VCaP (cell line): Measurements from ENCODE around the gene PLAAT4.

Experiments used
- H3K27ac ChIP-seq: fragments of 450-650 bp; 2 replicates; pipeline ENCODE4 v1.5.1; 2017
- TF ChIP-seq, protein P1 (sequence below): fragments of 450-650 bp; conservative IDR thresholded peaks from 2 replicates; pipeline ENCODE4 v1.5.1; 2017; ENCODE audit warnings: mild to moderate bottlenecking, moderate library complexity

PLAAT4 gene

GRCh38 chr11:63564056-63564774 lies 27.6 kb downstream of the PLAAT4 start:
- TF ChIP-seq, protein P1, sequence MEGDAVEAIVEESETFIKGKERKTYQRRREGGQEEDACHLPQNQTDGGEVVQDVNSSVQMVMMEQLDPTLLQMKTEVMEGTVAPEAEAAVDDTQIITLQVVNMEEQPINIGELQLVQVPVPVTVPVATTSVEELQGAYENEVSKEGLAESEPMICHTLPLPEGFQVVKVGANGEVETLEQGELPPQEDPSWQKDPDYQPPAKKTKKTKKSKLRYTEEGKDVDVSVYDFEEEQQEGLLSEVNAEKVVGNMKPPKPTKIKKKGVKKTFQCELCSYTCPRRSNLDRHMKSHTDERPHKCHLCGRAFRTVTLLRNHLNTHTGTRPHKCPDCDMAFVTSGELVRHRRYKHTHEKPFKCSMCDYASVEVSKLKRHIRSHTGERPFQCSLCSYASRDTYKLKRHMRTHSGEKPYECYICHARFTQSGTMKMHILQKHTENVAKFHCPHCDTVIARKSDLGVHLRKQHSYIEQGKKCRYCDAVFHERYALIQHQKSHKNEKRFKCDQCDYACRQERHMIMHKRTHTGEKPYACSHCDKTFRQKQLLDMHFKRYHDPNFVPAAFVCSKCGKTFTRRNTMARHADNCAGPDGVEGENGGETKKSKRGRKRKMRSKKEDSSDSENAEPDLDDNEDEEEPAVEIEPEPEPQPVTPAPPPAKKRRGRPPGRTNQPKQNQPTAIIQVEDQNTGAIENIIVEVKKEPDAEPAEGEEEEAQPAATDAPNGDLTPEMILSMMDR: no peak
- no peak overlapping the region for H3K27ac ChIP-seq

DNA sequence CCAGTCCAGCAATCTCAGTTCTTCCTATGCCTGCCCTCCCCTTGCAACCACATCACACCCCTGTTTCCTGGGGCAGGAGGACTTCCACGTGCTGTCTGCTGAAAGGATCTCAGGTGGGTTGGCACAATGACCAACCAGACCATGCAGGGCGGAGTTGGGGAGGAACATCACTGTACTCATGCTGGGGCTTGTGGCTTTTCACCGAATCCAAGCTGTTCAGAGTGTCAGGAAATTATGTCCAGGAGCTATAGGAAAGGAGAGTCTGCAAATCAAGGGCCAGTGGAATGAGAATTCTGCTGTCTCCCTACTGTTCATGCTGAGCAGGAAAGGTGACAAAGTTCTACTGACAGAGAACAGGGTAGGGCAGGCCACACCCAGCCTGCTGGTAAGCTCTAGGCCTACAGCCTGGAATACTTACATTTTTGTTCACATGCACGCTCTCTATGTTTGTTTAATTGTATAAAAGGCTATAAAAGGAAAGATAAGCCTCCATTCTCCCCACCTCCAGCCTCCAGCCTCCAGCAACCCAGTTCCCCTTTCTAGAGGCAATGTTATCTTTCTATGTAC lies 28.3 kb downstream of the PLAAT4 start:
- H3K27ac ChIP-seq: no peak overlapping the region
- TF ChIP-seq, protein P1: 0 out of 2 replicates have a peak, but pooled peaks have one; percentile 6

DNA sequence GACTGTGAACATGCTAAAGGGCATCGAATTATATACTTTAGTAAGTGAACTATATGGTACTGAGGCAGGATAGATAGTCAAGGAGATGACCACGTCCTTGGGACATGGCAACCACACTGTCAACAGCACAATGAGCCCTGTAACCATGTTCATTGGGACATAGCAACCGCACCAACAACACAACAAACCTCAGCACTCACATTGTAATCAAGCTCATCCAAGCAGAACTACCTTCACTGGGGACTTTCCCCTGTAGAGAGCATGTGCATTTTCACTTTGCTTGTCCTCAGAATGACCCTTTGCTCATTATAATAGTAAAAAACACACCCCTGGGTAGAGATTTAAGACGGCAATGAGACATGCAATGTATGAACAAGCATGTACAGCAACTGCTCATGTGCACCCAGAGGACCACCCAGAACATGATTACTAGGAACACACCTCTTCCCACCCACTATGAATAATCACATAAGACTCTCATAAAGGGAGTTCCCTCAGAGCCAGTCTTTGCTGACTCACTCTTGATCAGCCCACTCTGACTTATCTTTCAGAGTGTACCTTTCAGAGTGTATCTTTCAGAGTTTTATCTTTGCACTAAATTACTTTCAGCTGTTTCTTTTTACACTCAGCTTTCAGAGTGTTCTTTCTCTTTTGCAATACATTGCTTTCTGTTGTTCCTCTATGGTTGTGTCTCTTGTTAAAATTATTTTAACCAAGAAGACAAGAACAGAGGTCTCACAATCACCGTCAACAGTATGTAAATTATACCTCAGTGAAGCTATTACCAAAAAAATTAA lies 30.6 kb downstream of the PLAAT4 start:
- TF ChIP-seq, protein P1: no peak
- H3K27ac ChIP-seq: peak overlapping the region; percentile 18

- no peak overlapping the region for H3K27ac ChIP-seq
- TF ChIP-seq, protein P1: no peak
Observed at GRCh38 chr11:63569570-63569969, 33.0 kb downstream of the PLAAT4 start.

DNA sequence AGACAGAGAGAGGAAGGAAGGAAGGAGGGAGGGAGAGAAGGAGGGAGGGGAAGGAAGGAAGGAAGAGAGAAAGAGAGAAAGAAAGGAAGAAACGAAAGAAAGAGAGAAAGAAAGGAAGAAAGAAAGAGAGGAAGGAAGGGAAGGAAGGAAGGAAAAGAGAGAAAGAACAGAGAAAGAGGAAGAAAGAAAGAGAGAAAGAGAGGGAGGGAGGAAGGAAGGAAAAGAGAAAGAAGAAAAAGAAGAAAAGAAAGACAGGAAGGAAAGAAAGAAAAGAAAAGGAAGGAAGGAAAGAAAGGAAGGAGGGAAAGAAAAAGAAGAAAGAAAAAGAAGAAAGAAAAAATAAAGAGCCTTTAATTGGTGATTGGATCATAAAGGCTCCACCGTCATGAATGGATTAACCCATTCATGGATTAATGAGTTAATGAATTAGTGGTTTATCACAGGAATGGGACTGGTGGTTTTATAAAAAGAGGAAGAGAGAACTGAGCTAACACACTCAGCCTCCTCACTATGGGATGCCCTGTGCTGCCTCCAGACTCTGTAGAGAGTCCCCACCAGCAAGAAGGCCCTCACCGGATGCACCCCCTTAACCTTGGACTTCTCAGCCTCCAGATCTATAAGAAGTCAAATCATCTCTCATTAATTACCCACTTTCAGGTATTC lies 35.5 kb downstream of the PLAAT4 start:
- TF ChIP-seq, protein P1: no peak
- H3K27ac ChIP-seq: no peak overlapping the region

- TF ChIP-seq, protein P1: no peak
- no peak overlapping the region for H3K27ac ChIP-seq
Observed at GRCh38 chr11:63573881-63574855, 37.6 kb downstream of the PLAAT4 start.
